HPDE6-E6E7 (cell line): ENCODE data around the gene TBX18.

Source experiments
- DNase-seq: peaks from one replicate; pipeline ENCODE4 v3.0.0; 2011; ENCODE audit warnings: missing footprints; ENCODE audit errors: extremely low spot score

TBX18 gene

DNA sequence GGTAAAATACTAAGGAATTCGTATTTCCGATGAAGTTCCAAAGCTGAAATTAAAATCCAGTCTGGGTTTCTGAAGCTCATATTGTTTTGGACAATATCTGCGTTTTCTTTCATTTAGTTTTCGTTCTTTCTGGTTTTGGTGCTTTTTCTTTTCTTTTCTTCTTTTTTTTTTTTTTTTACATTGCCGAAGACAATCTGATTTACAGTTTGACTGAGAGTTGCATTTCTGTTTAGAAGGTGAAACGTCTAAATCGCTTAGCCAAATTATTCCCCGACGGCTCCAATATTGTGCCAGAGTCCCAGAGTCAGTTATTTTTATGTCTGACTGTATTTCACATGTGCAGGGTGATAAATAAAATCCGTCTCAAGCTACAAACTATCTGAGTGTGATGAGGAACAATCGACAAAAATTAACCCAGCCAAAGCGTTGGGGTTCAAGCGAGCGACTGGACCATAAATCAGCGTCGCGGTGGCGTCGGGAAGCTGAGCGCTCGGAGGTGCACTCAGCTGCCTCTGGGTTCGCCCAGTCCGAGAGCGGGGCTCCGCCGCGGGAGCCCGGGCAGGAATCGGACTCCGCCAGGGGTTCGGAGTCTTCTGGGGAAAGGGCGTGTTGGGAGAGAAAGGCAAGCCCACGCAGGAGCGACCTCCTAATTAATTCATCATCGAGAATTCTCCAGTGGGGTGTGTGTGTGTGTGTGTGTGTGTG lies 8.2 kb upstream of the TBX18 start:
- DNase-seq: no peak

DNA sequence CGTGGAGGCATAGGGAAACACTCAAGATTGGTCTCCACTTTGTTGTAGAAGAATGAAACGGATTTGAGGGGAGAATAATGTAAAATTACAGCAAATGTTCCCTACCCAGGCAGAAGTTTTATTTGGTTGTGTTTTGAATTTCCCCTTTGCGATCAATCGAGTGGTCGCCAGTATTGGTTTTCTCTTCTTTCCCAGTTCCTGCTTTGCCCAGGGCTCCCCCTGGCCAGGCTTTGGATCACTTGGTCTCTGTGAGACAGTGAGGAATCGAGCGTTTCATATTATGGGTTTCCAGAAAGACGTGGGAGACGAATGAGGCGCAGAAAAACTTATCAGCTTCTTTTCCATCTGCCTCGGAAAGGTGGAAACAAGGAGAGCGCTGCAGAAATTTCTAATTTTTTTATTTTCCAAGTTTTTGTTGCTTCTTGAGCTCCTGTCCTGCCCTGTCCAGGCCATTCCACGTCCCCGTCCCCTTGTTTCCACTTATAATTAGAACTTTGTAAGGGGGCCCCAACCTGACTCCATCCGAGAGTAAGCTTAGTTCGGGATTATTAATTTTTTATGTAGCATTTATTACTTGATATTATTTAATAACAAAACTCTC lies 7.5 kb upstream of the TBX18 start:
- no peak for DNase-seq

DNA sequence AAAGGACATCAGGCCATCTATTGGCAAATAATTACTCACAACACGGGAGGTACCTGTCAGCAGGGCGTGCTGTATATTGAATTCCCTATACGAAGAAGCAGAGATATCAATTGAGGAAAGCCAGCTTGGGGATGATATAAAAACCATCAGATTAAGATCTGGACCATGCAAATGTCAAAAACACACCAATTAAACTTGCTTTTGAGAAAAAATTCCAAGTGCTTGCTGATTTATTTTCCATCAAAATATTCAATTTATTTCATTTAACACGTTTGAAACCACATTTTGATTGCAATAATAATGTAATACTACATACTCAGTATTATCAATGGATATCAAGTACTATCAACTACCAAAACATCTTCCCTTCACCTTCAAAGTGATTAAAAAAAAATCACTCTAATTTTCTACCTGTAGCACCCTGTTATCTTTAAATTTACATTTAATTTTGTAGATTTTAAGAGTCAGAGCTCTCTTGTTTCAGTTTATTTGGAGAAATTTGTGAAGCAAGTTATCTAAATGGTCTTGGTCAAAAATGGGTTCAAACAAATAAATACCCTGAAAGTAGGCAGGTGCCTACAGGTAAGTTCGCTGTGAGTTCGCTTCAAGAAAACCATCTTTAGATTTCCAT lies 6.8 kb upstream of the TBX18 start:
- DNase-seq: no peak

DNA sequence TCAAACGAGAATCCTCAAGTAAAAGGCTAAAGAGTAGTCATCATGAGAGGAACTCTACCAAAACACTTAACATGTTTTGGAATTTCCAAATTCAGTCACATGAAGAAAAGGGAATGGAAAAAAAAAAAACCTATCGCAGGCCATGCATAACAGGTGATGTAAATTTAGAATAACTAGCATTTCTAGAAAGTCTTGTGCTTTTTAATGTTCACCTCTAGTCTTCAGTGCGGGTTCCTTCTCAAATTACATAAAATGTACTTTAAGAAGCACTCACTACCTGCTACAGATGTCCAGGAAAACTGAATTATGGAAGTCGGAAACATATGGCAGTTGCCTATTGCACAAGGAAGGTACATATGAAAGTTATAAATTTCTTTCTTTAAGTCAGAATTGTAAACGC lies 6.1 kb upstream of the TBX18 start:
- DNase-seq: no peak

DNA sequence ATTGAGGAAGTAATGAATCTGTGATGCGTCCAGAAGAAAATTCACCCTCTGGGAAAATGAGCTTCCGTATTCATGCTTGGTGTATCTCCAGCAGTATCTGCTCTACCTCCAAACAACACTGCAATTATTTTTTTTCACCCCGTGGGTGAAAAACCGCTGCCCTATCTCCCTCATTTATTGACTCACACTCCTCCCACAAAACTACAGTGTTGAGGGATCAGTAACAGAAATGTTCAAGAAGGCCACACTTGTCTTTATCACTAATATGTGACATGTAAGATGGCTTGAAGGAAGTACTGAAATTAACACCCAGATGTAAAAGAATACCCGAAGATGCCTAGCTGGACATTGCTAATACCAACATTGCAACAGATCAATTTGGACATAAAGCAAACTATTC lies 4.9 kb upstream of the TBX18 start:
- DNase-seq: no peak

DNA sequence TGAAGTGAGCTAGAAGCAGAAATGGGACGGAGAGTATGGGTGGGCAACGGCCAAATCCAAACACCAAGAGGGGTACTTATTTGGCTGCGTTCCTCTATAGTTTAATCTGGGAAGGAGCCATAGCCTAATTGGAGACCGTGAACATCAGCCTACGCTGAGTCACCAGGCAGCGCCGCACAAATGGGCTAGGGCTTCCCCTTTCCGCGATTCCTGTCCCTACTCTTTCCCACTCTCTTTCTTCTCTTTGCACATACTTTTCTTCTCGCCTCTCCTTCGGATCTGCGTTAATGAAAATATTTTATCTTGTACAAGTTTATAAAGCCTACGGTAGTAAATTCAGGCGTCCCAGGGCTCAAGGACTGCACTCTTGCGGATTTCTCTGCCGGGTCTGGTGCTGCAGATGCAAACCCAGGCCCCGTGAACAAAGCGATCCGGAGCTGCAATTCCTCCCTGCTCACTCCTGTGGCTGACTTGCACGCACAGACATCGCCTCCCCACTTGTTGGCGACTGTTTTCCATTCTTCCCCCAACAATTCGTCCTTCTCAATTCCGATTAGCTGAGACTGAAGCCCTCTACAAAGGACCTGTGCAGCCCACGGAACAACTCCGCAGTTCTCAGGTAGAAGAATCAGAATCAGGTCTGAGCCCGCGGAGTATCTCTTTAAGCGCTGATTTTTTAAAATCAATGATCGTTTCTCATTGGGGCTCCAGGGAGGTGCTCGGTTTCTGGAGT lies 4.2 kb upstream of the TBX18 start:
- DNase-seq: no peak

DNA sequence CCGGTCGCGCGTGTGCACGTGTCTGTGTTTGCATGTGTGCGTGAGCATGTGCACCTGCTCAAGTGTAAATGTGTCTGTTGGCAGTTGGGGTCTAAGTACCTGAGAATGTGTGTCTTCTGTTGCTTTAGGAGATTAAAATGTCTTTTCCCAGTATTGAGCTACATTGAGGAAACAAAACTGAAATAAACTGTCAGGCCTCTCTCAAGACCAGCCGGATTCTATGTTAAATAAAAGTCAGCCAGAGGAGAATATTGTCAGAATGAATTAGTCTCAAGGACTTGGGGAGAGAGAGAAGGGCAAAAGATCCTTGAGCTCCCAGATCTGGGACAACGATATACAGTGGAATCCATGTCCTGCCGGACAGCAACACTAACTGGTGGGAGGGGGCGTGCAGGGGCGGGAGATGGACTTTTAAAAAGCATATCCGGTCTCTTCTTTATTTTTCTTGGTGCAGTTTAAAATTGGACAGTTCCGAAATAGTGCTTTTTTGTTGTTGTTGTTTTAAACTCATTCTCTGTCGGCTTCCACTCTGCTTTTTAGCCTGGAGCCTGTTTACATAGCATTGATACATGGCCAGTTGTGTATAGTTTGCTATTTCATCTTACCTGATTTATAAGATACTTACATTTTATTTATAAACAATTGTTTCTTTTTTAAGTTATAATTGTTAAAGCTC lies 3.3 kb upstream of the TBX18 start:
- no peak for DNase-seq

DNA sequence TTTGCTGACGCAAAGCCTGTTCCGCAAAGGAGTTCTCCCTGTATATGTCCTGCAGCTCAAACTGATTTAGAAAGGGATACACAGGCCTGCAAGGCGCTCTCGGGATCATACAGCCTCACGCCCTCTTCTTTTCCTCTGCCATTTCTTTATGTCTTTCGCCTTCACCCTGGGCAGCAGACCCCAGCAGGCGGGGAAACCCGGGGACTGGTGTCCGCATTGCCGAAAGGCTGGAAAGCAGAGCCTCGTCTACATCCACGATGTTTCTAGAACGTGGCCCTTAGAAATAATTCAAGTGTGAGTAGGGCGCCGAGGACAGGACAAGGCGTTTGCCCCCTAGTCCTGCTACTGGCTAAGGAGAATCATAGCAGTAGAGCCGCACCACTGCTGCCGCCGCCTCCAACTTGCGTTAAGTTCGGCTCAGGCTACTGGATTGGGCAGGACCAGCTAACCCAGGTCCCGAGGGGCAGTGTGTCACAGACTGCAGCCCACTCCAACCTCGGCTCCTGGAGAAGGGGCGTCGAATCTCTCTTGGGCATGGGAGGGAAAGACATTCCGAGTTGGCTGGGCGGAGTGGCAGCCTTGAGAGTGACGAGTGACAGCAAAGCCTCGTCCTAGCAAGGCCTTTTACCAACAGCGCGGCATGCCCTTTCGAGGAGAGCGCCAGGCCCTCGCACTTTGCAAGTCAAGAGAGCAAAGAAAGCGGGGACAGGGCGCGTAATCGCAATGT lies 2.6 kb upstream of the TBX18 start:
- no peak for DNase-seq

DNA sequence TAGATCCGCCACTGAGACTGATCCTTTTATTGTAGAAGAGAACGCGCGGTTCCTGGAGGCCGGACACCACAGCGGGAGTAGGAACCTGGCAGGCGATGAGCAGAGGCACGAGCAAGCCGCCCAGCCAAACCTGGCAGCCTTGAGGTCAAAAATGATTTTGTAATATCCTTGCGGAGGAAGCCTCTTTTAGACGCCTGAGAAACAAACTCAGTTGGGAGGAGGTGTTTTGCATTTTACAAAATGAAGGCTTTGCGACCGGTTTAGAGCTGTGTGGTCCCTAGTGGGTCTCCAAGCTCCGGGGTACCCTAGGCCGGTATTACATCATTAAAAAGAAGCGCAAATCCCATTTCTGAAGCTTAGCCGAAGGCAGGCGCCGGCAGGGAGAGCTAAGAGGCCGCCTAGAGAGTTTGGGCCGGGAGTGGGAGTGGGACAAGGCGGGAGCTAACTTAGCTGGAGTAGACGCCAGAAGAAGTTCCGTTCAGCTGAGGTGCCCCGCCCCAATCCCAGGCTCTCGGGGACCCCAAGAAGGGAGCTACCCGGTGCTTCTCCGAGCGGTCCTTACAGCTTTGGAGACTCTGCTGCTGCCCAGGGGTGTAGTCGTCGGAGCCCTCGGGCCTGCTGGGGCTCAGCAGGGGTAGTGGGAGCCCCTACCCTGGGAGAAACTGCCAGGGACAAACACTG lies 1.9 kb upstream of the TBX18 start:
- DNase-seq: no peak

DNA sequence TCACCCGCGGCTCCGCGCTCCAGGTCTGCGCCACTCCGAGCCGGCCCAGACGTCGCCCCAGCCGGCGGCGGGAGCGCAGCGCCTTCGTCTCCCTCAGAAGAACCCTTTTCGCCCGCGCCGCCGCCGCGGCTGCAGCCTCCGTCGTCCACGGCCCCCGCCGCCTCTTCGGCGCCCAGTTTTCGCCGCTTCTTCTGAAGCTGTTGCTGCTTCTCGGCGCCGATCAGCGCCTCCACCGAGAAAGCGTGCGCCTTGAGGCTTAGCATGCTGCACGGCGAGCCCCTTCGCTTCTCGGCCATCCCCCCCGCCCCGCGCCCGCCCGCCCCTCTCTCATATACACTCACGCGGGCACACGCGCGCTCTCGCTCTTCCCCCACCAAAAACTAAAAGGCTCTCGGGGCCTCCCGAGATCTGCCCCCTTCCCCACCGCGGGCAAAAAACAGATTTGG lies 489 bp downstream of the TBX18 start:
- no peak for DNase-seq

DNA sequence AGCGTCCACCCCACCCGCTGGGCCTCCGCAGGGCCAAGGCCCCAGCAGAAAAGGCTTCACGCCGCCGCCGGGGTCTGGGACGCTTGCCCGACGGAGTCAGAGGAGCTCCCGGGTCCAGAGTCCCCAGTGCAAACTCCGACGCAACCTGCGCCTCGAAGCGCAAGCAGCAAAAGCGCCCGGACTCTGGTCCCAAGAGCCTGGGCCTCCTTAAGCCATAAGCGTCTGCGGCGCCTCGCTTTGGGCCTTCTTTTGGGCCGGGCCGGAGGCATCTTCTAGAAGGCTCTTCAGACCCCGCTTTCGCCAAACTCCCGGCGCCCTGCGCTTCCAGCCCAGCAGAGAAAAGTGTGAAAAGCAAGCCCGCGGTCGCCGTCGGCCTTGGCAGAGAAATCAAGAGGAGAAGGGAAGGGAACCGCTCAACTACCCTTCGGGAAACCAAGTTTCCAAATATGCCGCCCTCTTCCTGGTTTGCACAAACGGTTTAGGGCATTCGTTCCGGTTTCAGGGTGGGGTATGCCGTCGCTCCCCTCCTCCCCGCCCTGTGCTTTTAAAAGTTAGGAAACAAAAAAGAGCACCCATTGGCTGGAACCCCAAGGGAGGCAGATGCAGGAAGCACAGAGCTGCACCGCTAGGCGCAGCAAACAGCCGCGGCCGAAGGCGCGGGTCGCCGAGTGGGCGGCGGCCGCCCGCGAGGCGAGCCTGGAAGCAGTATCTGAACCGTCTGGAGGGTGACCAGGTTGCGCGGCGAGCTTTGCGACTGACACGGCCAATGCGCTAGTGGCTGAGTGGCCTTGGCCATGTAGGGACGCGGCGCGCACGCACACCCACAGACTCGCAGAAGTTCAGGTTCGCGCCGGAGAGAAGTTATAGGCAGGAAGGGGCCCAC lies 1.2 kb downstream of the TBX18 start:
- DNase-seq: no peak

DNA sequence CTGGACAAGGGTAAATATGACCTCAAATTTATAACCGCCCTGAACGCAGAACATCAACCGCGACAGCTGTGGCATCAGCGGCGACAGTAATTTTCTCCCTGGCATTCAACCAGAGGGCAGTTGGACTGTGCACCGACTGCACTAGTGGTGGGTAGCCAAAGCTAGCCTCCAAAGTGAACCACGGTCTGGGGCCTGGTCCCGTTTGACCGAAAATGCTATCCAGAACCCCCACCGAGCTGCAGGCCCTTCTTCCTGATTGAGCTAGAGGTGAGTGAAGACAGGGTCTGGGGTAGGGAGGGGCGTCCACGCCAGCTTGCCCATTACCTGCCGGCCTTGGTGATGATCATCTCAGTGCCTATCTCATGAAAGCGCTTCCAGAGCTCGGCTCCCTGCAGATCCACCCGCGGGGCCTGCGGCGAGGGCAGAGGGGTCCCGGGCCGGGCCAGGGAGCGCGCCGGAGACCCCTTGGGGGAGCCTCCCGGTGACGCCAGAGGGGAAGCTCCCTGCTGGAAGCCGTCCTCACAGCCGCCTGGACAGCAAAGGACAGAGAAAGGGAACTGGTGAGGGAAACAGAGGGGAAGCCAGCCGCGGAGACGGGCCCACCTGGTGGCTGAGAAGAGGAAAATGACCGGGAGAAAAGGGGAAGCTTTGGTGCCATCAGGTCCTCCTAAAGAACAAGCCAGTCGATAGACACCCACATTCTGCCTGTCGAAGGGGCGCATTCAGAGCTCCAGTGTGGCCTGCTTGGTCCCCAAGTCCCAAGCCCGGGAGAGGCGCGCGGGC lies 2.0 kb downstream of the TBX18 start:
- DNase-seq: no peak

DNA sequence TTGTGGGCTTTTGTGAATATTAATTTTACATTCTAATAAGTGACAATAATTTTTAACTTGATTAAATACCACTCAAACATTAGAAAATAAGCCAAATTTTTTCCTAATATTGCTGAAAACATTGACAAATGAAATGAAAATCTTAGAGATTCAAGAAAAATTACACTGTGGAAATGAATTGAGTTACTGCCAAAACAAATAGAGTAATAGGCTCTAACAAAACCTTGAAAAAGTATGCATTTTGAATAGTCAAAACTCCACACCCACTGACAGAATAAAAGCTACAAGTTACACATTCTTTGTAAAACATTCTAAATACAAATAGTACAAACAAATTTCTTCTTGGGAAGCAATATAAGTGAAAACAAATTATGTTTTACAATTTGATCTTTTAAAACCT lies 5.9 kb downstream of the TBX18 start:
- DNase-seq: no peak

DNA sequence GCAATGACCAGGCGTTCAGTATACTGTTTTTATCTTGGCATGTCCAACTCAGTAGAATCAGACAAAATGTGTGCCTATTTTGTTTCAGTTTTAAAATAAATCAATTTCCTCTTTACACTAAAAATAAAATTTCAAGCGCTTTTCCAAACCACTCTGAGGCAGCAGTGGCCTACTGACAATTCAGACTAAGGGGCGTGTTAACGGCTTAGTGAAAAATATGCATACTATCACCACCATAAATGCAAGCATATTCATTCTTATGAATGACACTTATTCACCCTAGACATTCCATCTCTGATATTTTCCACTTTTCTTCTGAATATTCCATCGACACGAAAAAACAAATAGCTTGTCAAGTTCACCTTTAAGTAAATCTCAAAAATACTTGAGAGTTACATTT lies 7.5 kb downstream of the TBX18 start:
- no peak for DNase-seq

DNA sequence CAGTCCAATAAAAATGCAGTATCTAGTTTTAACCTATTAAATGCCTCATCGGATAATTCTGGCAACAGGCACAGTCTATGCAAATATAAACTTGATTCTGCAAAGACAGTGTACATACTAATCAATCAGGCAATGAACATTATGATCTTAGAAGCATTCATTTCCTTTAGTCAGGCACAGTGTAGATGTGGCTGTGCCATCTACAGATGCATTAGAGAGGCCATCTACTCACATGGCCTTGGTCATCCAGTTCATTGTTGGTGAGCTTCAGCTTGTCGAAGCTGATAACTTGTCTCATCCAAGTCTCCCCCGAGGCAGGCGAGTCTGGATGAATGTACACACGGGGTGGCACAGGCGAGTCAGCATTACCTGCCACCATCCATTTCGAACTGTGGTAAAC lies 7.9 kb downstream of the TBX18 start:
- no peak for DNase-seq

DNA sequence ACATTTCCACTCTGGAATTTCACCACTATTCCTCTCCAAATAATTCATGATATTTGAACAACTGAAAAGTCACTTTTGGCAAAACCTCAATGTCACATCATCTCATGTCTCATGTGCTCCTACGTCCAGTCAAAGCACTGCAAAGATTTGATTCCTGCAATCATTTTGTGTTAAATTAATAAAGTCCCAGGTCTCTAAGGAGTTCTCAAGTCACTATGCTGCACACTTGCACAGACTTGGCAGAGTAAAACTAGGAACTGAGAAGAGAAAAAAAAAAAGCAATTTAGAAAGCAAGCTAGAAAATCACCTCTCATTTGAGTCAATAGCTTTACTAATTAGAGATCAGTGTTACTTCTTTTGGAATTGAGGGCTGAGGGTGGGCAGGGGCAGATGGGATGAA lies 11.2 kb downstream of the TBX18 start:
- DNase-seq: no peak

DNA sequence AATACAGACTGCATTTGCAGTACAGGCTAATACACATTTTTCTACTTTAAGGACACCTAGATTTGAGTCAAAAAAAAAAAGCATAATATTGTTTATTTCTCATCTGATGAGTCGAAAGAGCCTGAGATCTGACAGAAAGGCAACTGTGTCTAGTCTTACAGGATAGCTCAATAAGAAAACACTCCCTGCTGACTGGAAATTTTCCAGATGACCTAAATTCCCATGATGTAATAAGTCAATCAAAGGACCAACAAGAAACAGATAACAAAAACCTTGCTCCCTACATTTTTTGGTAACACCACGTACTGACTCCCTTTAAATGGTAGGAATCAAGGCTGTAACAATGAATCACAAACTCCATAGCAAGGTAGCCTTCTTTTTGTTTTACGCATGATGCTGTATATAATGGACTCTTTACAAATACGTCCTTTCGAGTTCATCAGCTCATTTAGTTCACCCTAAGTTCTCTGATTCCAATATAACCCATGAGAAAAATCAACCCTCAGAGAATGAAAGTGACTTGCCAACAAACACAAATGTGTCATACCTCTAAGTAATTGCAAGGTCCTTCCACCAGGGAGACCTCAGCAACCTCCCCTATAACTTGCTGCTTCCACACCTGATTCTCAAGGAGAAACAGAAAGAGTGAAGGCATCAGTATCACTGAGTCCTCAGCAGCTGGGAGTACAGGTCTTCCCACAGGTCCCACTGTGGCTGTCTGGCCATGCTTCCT lies 12.1 kb downstream of the TBX18 start:
- no peak for DNase-seq

DNA sequence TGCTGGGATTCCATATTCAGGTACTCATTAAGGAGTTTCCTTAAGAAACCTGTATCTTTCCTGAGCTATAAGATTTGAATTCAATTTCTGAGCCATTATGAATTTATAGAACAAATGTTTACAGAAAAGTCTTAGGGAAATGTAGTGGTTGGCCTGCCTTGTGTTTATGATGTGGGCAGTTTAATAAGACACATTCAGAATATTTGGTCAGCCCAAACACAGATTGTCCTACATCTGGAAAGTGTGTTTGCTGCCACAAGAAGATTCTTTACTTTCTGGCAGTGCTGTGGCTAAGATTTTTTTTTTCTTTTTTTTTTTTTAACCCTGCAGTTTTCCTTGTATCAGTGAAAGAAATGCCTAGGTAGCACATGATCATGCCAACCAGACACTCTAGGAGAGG lies 15.2 kb downstream of the TBX18 start:
- no peak for DNase-seq
